Mucosa of rectum (tissue), 2 donors: Measurements from ENCODE around the gene CPA1.

Experiments used
- H3K27ac ChIP-seq, 2 donors: one replicate each; pipeline ENCODE4 v1.7.0; 2013; ENCODE audit warnings: inconsistent platforms in 2 of 2, low read depth in 2 of 2, low read length in 2 of 2
- H3K27me3 ChIP-seq, 2 donors: one replicate each; pipeline ENCODE4 v1.7.0; 2013; ENCODE audit warnings: low read length in 2 of 2; ENCODE audit not compliant: control insufficient read depth in 2 of 2, insufficient read depth in 2 of 2
- H3K36me3 ChIP-seq, 2 donors: one replicate each; pipeline ENCODE4 v1.7.0; 2013; ENCODE audit warnings: low read length in 2 of 2; ENCODE audit not compliant: control insufficient read depth in 2 of 2, insufficient read depth in 2 of 2
- H3K4me1 ChIP-seq, 2 donors: one replicate each; pipeline ENCODE4 v1.7.0; 2013; ENCODE audit warnings: low read length in 2 of 2, mild to moderate bottlenecking in 1 of 2; ENCODE audit not compliant: control insufficient read depth in 2 of 2, insufficient read depth in 2 of 2
- H3K4me3 ChIP-seq, 2 donors: one replicate each; pipeline ENCODE4 v1.7.0; 2013; ENCODE audit warnings: low read length in 2 of 2
- H3K9ac ChIP-seq, 2 donors: one replicate each; pipeline ENCODE4 v1.7.0; 2013; ENCODE audit warnings: low read length in 2 of 2, low read depth in 1 of 2, mild to moderate bottlenecking in 1 of 2
- H3K9me3 ChIP-seq, 2 donors: one replicate each; pipeline ENCODE4 v1.7.0; 2013; ENCODE audit warnings: low read length in 2 of 2; ENCODE audit not compliant: control insufficient read depth in 2 of 2
- donor health status: healthy.
- donor health status: Normal muscosa, but diverticular disease.

The CPA1 gene

GRCh38 chr7:130384371-130384801 lies 4.1 kb downstream of the CPA1 start:
- H3K36me3 ChIP-seq = no peaks in the 10 kb centered on the region
- no peaks in the 10 kb centered on the region for H3K9me3 ChIP-seq
- H3K4me1 ChIP-seq = no peaks in the 10 kb centered on the region
- H3K4me3 ChIP-seq = no peak overlapping the region
- no peak overlapping the region for H3K9ac ChIP-seq
- H3K27me3 ChIP-seq = no peaks in the 10 kb centered on the region
- no peak overlapping the region for H3K27ac ChIP-seq

GRCh38 chr7:130384841-130385599 lies 4.7 kb downstream of the CPA1 start:
- Histone ChIP-seq H3K36me3 (no peaks in the 10 kb centered on the region), H3K27ac (no peak overlapping the region), H3K4me3 (no peak overlapping the region), H3K9ac (no peak overlapping the region), H3K9me3 (no peaks in the 10 kb centered on the region), H3K4me1 (no peaks in the 10 kb centered on the region), H3K27me3 (no peaks in the 10 kb centered on the region)

GRCh38 chr7:130385600-130386066 lies 5.3 kb downstream of the CPA1 start:
- Histone ChIP-seq H3K9me3 (no peaks in the 10 kb centered on the region), H3K27ac (no peak overlapping the region), H3K4me3 (no peak overlapping the region), H3K4me1 (no peaks in the 10 kb centered on the region), H3K27me3 (no peaks in the 10 kb centered on the region), H3K36me3 (no peaks in the 10 kb centered on the region), H3K9ac (no peak overlapping the region)

GRCh38 chr7:130386876-130387275 lies 6.6 kb downstream of the CPA1 start:
- no peak overlapping the region for H3K27ac ChIP-seq
- H3K36me3 ChIP-seq = no peaks in the 10 kb centered on the region
- no peak overlapping the region for H3K9ac ChIP-seq
- H3K4me1 ChIP-seq = no peaks in the 10 kb centered on the region
- no peaks in the 10 kb centered on the region for H3K27me3 ChIP-seq
- no peaks in the 10 kb centered on the region for H3K9me3 ChIP-seq
- H3K4me3 ChIP-seq = no peak overlapping the region

- H3K9ac ChIP-seq = no peak overlapping the region
- H3K36me3 ChIP-seq = no peaks in the 10 kb centered on the region
- H3K4me1 ChIP-seq = no peaks in the 10 kb centered on the region
- no peaks in the 10 kb centered on the region for H3K9me3 ChIP-seq
- no peak overlapping the region for H3K27ac ChIP-seq
- H3K27me3 ChIP-seq = no peaks in the 10 kb centered on the region
- no peak overlapping the region for H3K4me3 ChIP-seq
Measured at GRCh38 chr7:130387306-130387627, 7.0 kb downstream of the CPA1 start.

GRCh38 chr7:130387628-130388403 lies 7.5 kb downstream of the CPA1 start:
- H3K4me3 ChIP-seq = no peak overlapping the region
- H3K9me3 ChIP-seq = no peaks in the 10 kb centered on the region
- no peak overlapping the region for H3K9ac ChIP-seq
- no peaks in the 10 kb centered on the region for H3K4me1 ChIP-seq
- H3K27ac ChIP-seq = no peak overlapping the region
- H3K27me3 ChIP-seq = no peaks in the 10 kb centered on the region
- no peaks in the 10 kb centered on the region for H3K36me3 ChIP-seq

GRCh38 chr7:130388671-130389070 lies 8.4 kb downstream of the CPA1 start:
- Histone ChIP-seq H3K4me1 (no peaks in the 10 kb centered on the region), H3K4me3 (no peak overlapping the region), H3K27me3 (no peaks in the 10 kb centered on the region), H3K27ac (no peak overlapping the region), H3K9me3 (no peaks in the 10 kb centered on the region), H3K9ac (no peak overlapping the region), H3K36me3 (no peaks in the 10 kb centered on the region)

- H3K9ac ChIP-seq = no peak overlapping the region
- H3K4me3 ChIP-seq = no peak overlapping the region
- no peaks in the 10 kb centered on the region for H3K27me3 ChIP-seq
- no peaks in the 10 kb centered on the region for H3K9me3 ChIP-seq
- no peaks in the 10 kb centered on the region for H3K4me1 ChIP-seq
- H3K36me3 ChIP-seq = no peaks in the 10 kb centered on the region
- no peak overlapping the region for H3K27ac ChIP-seq
Measured at GRCh38 chr7:130390486-130390885, 10.2 kb downstream of the CPA1 start.

- no peak overlapping the region for H3K4me3 ChIP-seq
- H3K9ac ChIP-seq = no peak overlapping the region
- no peaks in the 10 kb centered on the region for H3K27me3 ChIP-seq
- no peak overlapping the region for H3K27ac ChIP-seq
- no peaks in the 10 kb centered on the region for H3K4me1 ChIP-seq
- no peaks in the 10 kb centered on the region for H3K36me3 ChIP-seq
- H3K9me3 ChIP-seq = no peaks in the 10 kb centered on the region
Measured at GRCh38 chr7:130393101-130393561, 12.8 kb downstream of the CPA1 start.

GRCh38 chr7:130393841-130394411 lies 13.6 kb downstream of the CPA1 start:
- Histone ChIP-seq H3K27ac (no peak overlapping the region), H3K4me3 (no peak overlapping the region), H3K9me3 (no peaks in the 10 kb centered on the region), H3K36me3 (no peaks in the 10 kb centered on the region), H3K9ac (no peak overlapping the region), H3K27me3 (no peaks in the 10 kb centered on the region), H3K4me1 (no peaks in the 10 kb centered on the region)
